Activated T-cell treated with anti-CD3 and anti-CD28 coated beads, Interleukin-2, amount 50 U/mL, for 48 hours (primary cell): ENCODE results near the gene BMP4.
A peak's percentile ranks its signal among the peaks of the same experiment; 100 is the strongest.
"Not testable (repeated sequence)": the region's sequence is repeated elsewhere in the genome, so short reads cannot be mapped to it uniquely, and the experiment has no call there.

Experiments
- DNase-seq, 2 experiments: peaks; one replicate each; pipeline ENCODE4 v3.0.0-alpha.2; 2020

Gene BMP4

DNA sequence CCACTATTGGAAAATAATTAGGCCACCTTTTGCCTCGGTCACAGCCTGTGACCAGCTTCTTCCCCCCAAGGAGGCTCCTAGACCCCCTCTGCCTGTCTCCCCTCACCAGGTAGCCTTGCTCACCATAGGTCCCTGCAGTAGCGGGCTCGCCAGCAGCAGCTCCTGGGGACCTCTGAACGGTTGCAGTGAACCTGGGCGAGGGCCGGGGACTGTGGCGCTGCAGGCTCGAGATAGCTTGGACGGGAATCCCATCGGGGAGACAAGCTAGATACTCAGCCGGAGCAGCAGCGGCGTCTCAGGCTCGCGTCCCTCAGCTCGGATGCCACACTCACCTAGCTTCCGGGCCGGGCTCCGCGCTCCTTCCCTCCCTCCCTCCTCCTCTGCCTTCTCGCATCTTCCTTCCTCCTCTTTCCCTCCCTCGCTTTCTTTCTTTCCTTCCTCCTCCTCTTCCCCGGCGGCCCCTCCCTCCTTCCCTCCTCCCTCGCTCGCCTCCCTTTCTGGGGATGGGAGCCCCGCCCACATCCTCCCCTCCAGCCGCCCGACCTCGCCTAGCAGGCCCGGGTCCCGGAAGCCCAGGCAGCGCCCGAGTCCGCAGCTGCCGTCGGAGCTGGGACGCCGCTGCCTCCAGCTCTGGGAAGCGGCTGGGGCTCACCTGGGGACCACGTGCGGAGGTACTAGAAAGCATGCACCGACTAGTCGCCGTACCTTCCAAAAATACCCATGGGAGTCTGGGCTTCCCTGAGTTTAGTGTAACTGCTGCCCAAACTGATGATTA, at the start of gene BMP4:
BMP4 (minus strand) TSS at position 399 of the 775 bp plus-strand sequence. CDS start 4,603 bp downstream, outside the sequence.
- DNase-seq: peak in 1 of 2 experiments; percentile 38

- DNase-seq: no peak
These were observed 46.4 kb upstream of the BMP4 start for GRCh38 chr14:54003064-54003463.

- DNase-seq: no peak
These were observed 46.0 kb upstream of the BMP4 start for GRCh38 chr14:54002653-54003052.

- DNase-seq: no peak
These were observed 44.7 kb upstream of the BMP4 start for GRCh38 chr14:54001189-54001878.

DNA sequence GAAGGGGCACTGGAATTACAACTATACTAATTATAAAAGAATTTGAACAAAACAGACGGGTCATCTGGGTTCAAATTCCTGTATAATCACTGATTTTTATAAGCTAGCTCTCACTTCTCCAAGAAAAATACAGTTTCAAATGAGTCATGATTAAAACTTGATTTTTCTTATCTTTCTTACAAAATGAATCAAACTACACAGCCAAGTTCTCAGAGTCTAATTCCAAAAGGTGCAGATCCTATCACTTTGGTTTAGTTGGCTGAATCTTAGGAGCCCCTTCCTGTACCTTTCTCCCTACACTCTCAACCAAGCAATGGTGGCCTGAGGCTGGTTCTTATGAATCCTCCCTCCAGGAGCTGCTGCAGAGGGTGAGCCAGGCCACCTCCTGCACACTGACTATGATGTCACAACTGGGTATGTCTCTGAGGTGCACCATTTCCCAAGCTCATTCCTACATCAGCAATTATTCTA, 43.8 kb upstream of the BMP4 start:
- no peak for DNase-seq

- no peak for DNase-seq
These were observed 42.5 kb upstream of the BMP4 start for GRCh38 chr14:53999061-53999488.

- no peak for DNase-seq
These were observed 39.4 kb upstream of the BMP4 start for GRCh38 chr14:53996041-53996440.

DNA sequence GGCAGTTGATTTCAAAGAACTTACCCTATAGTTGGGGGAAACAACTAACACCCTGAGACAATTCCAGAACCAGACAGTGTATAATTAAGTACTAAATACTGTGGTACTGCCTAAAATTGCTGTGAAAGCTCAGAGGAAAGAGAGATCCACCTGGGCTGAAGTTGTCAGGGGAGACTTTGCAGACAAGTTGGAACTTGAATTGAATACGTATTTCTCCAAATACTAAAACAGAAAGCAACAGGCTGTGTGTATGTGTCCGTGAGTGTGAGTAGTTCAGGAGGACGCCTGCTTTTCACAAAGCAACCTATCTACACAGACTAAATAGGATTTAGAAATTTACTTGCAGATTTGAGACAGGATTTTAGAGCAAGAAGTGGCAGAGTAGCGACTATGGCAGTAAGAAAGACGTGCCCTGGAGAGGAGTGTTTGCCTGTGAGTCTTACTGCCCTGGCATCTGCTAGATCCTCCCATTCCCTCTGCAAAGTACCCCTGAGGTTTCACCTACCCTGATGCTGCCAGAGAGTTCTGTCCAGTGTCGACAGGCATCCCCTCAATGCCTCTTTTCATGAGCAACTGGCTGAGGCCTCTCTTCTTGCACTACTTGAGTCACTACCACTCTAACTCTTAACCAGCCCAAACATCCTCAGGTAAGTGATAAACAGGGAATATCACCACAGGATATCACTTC, 37.4 kb upstream of the BMP4 start:
- no peak for DNase-seq

GRCh38 chr14:53990978-53991377, 34.4 kb upstream of the BMP4 start:
- no peak for DNase-seq

DNA sequence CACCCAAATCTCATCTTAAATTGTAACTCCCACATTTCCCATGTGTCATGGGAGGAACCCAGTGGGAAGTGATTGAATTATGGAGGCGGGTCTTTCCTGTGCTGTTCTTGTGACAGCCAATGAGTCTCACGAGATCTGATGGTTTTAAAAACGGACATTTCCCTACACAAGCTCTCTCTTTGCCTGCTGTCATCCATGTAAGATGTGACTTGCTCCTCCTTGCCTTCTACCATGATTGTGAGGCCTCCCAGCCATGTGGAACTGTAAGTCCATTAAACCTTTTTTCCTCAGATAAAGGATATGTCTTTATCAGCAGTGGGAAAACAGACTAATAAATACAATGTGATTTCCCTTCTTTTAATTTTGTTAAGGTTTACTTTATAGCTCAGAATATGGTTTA, 30.1 kb upstream of the BMP4 start:
- DNase-seq: not testable (repeated sequence)

DNA sequence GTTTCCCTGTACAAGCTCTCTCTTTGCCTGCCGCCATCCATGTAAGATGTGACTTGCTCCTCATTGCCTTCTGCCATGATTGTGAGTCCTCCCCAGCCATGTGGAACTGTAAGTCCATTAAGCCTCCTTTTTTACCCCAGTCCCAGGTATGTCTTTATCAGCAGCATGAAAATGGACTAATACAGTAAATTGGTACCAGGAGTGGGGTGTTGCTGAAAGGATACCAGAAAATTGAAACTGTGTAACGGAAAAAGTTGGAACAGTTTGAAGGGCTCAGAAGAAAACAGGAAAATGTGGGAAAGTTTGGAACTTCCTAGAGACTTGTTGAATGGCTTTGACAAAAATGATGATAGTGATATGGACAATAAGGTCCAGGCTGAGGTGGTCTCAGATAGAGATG, 28.3 kb upstream of the BMP4 start:
- DNase-seq: not testable (repeated sequence)

GRCh38 chr14:53983112-53983511, 26.5 kb upstream of the BMP4 start:
- no peak for DNase-seq

DNA sequence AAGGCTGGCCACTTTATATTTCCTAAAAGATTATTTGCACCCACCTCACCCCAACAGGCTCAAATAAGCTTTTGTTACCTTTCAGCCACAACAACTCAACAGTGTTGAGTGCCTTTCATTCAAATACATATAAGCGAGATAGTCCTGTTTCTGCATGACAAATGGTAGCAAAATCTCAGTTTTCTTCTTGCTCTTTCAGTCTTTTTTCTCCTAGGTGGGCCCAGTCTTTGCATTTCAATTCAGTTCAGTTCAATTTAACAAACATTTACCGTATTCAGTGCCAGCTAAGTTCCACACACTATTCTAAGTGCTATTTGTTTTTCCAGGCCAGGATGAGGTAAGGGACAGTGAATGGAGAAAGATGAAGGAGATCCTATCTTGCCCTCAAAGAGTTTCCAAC, 25.9 kb upstream of the BMP4 start:
- DNase-seq: no peak

DNA sequence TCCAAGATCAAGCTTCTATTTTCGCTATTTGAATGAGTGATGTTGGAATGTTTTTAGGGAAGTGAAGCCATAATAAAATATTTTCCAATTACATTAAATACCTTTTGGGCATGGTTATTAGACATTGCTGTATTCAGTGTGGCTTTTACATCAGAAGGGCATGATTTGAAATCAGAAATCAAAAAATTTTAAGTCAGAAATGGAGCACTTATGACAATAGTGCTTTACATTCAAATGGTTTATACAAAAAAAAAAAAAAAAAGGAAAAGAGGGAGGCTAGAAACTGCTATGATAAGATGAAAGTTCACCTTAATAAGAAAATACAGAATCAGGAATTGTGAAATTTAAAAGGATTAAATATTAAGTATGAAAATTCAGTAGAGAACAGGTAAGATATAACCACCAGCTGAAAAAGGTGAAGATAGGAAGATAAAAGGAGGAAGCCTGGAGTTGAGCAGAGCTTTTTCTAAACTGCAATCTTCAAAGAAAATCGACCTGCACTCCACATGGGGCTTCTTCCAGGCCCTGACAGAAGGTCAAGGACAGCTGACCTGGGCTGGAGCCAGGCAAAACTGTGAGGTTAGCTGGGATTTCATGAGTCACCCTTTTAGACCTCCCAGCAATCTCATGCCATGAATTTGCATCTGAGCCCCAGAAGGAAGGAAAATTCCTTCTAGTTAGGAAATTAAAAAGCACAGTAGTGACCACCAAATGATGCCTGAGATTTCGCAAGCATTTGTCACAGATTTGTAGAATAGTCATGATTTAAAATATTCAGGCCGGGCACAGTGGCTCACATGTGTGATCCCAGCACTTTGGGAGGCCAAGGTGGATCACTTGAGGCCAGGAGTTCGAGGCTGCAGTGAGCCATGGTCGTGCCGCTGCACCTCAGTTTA, 23.4 kb upstream of the BMP4 start:
- no peak for DNase-seq

- no peak for DNase-seq
These were observed 22.6 kb upstream of the BMP4 start for GRCh38 chr14:53979113-53979681.

DNA sequence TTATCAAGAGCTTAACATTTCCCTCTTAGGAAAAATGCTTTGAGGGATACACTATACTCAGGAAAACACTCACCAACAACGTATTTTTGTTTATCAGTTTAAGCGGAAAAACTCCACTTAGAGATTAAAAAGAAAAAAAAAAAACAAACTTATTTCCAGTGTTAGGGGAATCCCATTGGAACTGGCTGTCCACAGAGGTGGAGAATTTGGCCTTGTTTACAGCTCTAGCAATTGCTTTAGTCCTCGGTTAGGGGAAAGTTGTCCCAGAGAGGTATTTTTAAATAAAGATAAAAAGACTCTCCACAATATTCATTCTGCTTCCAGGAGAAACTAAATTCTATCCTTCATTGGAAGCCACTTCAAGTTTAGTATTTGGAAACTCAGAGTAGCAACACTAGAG, 21.6 kb upstream of the BMP4 start:
- no peak for DNase-seq

DNA sequence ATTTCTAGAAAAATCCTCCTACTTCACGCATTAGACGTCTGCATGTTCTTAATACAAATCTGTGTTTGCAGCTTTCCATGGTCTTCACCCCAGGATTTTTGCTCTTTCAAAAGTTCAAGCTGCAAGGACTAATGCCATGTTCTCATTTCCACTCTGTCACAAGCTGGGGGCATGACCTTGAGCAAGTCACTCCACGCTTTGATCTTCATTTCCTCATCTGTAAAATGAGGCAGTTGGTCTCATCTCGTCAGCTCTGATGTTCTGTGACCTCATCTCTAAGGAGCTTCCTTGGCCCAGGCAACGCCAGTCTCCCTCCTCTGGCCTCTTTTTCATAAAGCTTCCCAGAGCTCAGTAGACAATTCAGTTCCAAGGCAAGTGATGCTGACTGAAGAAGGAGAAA, 18.8 kb upstream of the BMP4 start:
- no peak for DNase-seq

- no peak for DNase-seq
These were observed 14.9 kb upstream of the BMP4 start for GRCh38 chr14:53971521-53971920.

DNA sequence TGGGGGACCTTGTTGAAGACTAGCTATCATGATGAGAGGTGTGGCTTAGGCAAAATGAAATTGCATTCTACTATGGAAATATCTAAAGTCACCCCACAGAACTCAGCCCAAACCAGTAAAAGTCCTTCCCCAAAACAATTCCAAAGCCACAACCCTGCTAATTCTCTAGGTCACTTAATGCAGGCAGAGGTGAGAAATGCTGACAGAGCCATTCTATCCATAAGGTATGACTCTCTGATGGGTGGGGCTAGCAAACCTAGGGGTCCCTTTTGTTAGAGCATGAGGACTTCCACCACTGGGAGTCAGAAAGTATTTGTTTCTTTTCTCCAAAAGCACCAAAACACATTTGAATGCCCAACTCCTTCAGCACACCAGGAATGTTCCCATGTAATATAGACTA, 12.7 kb upstream of the BMP4 start:
- no peak for DNase-seq

- DNase-seq: no peak
These were observed 12.1 kb upstream of the BMP4 start for GRCh38 chr14:53968726-53969125.

- DNase-seq: no peak
These were observed 11.0 kb upstream of the BMP4 start for GRCh38 chr14:53967606-53968005.

GRCh38 chr14:53964249-53964648, 7.6 kb upstream of the BMP4 start:
- no peak for DNase-seq
